Sigmoid colon (tissue), 7 donors: ENCODE results near the gene FSTL4. TPM values are rescaled to one million over a fixed set of nuclear protein-coding genes. Genes with fewer than 3 reads are reported as not detected.

Source experiments
- DNase-seq: peaks from one replicate; pipeline ENCODE4 v3.0.0-alpha.2; 2019
- H3K27ac ChIP-seq, 4 donors: fragments of 200-600 bp; sonication (generic); one replicate each; pipeline ENCODE4 v1.5.1; 2016 to 2019; ENCODE audit warnings: mild to moderate bottlenecking in 1 of 4
- H3K27me3 ChIP-seq, 3 donors: fragments of 200-600 bp; sonication (generic); one replicate each; pipeline ENCODE4 v1.5.1; 2019; ENCODE audit warnings: mild to moderate bottlenecking in 1 of 3
- H3K36me3 ChIP-seq, 4 donors: fragments of 200-600 bp; sonication (generic); one replicate each; pipeline ENCODE4 v1.5.1; 2016 to 2019
- H3K4me1 ChIP-seq, 4 donors: fragments of 200-600 bp; sonication (generic); one replicate each; pipeline ENCODE4 v1.5.1; 2017 to 2019
- H3K4me3 ChIP-seq, 4 donors: fragments of 200-600 bp; sonication (generic); one replicate each; pipeline ENCODE4 v1.5.1; 2017 to 2019; ENCODE audit warnings: mild to moderate bottlenecking in 2 of 4, moderate library complexity in 1 of 4
- H3K9me3 ChIP-seq, 4 donors: fragments of 200-600 bp in 3 of 4; sonication (generic) in 3 of 4; one replicate each; pipeline versions ENCODE4 v1.5.1 to v1.6.1; 2013 to 2019
- EP300 ChIP-seq, 4 donors: sonication (generic); formaldehyde crosslinking; IDR thresholded peaks; one replicate each; pipeline ENCODE4 v1.6.1; 2017; ENCODE audit warnings: antibody characterized with exemption in 4 of 4
- POLR2A ChIP-seq, 2 donors: fragments of 450-650 bp; IDR thresholded peaks; one replicate each; pipeline ENCODE4 v1.6.1; 2016; ENCODE audit warnings: antibody characterized with exemption in 2 of 2, mild to moderate bottlenecking in 2 of 2, moderate library complexity in 2 of 2
- POLR2AphosphoS5 ChIP-seq, 4 donors: sonication (generic); formaldehyde crosslinking; IDR thresholded peaks; one replicate each; pipeline ENCODE4 v1.6.1; 2017; ENCODE audit warnings: antibody characterized with exemption in 4 of 4
- WGBS, 2 donors: extraction: QIAGEN DNeasy Blood & Tissue Kit; methylation state at CpG; one replicate each; pipeline ENCODE4 v1.1.7; 2013; 5-methylcytosine and 5-hydroxymethylcytosine counted together
- intact Hi-C: fragments of 100-400 bp; cut with DNase I; formaldehyde crosslinking; loops from one replicate; pipeline ENCODE4 v1.15.1; 2023
- polyA plus RNA-seq, 3 donors: library from polyadenylated mRNA; stranded (reverse); fragments of 200-250 nt; gene quantifications; one replicate each; pipeline ENCODE4 v1.2.3, GENCODE V29; 2013
- total RNA-seq, 4 donors: library from RNA; depleted of rRNA; stranded (reverse); fragments of >200 nt; gene quantifications; one replicate each; pipeline ENCODE4 v1.1.0, GENCODE V29; 2016
- TF ChIP-seq, protein P1 (sequence below), 4 experiments: fragments of 450-650 bp in 3 of 4; fragments of 200-600 bp in 1 of 4; IDR thresholded peaks; one replicate each; pipeline ENCODE4 v1.5.1; 2016 to 2019; ENCODE audit warnings: antibody characterized with exemption in 4 of 4, mild to moderate bottlenecking in 3 of 4, moderate library complexity in 2 of 4
- donor health status: healthy with polysubstance abuse.
- donor health status: Bipolar disorder and iron deficiency.
- donor health status: healthy.

Gene FSTL4
- total and polyA plus RNA-seq, 7 donors = 0.23 to 0.45 (median 0.28) TPM; not detected in 4

- no peaks in the 10 kb centered on the region for H3K27me3 ChIP-seq
- TF ChIP-seq POLR2AphosphoS5 (IDR thresholded peaks at IDR 0.05) = no peak
- TF ChIP-seq, protein P1, sequence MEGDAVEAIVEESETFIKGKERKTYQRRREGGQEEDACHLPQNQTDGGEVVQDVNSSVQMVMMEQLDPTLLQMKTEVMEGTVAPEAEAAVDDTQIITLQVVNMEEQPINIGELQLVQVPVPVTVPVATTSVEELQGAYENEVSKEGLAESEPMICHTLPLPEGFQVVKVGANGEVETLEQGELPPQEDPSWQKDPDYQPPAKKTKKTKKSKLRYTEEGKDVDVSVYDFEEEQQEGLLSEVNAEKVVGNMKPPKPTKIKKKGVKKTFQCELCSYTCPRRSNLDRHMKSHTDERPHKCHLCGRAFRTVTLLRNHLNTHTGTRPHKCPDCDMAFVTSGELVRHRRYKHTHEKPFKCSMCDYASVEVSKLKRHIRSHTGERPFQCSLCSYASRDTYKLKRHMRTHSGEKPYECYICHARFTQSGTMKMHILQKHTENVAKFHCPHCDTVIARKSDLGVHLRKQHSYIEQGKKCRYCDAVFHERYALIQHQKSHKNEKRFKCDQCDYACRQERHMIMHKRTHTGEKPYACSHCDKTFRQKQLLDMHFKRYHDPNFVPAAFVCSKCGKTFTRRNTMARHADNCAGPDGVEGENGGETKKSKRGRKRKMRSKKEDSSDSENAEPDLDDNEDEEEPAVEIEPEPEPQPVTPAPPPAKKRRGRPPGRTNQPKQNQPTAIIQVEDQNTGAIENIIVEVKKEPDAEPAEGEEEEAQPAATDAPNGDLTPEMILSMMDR (IDR thresholded peaks at IDR 0.05) = no peak
- no peak for TF ChIP-seq POLR2A (IDR thresholded peaks at IDR 0.05)
- no peak for TF ChIP-seq EP300 (IDR thresholded peaks at IDR 0.05)
- WGBS, 2 donors = 74 to 82% methylated on average over 6 of the region's 6 CpGs
- H3K27ac ChIP-seq = no peak overlapping the region
- H3K9me3 ChIP-seq = no peaks in the 10 kb centered on the region
- no peaks in the 10 kb centered on the region for H3K36me3 ChIP-seq
- H3K4me1 ChIP-seq = no peaks in the 10 kb centered on the region
- intact Hi-C loops = no loop called here
- DNase-seq = no peak
- H3K4me3 ChIP-seq = no peak overlapping the region
These were observed 12.7 kb downstream of the FSTL4 start for GRCh38 chr5:133599600-133599999.

DNA sequence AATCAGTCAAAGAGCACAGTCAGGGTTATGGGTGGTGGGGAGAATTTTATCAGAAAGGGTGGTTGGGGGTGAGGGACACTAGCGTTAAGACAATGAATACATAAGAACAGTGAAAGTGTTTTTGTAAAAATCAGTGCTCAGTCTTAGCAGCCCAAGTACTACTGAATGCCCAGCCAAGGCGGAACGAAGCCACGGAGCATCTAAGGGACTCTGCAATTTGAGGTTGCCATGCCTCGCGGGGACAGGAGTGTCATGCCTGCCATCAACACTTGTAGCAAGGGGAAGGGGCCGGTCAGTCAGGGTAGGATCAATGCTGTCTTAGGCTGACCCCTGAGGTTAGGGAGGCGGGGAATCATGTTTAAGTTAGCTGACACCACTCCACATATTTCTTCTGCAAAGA, 13.3 kb downstream of the FSTL4 start:
- DNase-seq = no peak
- intact Hi-C loops = no loop called here
- Histone ChIP-seq H3K4me3 (no peak overlapping the region), H3K27ac (no peak overlapping the region), H3K4me1 (no peaks in the 10 kb centered on the region), H3K36me3 (no peaks in the 10 kb centered on the region), H3K27me3 (no peaks in the 10 kb centered on the region), H3K9me3 (no peaks in the 10 kb centered on the region)
- TF ChIP-seq POLR2A (IDR thresholded peaks at IDR 0.05) = no peak
- TF ChIP-seq, protein P1 (IDR thresholded peaks at IDR 0.05) = no peak
- TF ChIP-seq POLR2AphosphoS5 (IDR thresholded peaks at IDR 0.05) = no peak
- no peak for TF ChIP-seq EP300 (IDR thresholded peaks at IDR 0.05)
- 93% methylated on average over 8 of the region's 8 CpGs for WGBS, 2 donors

DNA sequence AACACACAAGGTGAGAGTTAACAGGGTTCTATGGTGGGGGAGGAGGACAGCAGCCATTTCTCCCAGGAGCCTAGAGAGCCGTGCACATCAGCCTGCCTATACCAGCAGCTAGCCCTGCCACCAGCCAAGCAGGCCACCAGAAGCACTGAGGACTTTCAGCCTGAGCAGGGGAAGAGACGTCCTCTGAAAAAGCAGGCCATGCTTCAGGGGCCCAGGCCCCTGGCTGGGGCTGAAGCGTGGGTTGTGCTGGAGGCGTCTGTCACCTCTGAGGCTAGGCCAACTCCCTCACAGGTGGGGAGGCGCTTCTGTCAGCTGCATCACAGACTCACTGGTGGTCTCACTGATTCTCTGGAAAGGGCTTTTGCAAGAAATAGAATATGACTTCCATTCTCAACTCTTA, 16.3 kb downstream of the FSTL4 start:
- Histone ChIP-seq H3K9me3 (no peaks in the 10 kb centered on the region), H3K36me3 (no peaks in the 10 kb centered on the region), H3K4me1 (no peaks in the 10 kb centered on the region), H3K27ac (no peak overlapping the region), H3K4me3 (no peak overlapping the region), H3K27me3 (no peaks in the 10 kb centered on the region)
- intact Hi-C loops = no loop called here
- 81% methylated on average over 5 of the region's 5 CpGs for WGBS, 2 donors
- TF ChIP-seq EP300 (IDR thresholded peaks at IDR 0.05) (no peak), POLR2AphosphoS5 (IDR thresholded peaks at IDR 0.05) (no peak), POLR2A (IDR thresholded peaks at IDR 0.05) (no peak)
- TF ChIP-seq, protein P1 (IDR thresholded peaks at IDR 0.05) = no peak
- no peak for DNase-seq

GRCh38 chr5:133595465-133595864, 16.9 kb downstream of the FSTL4 start:
- Histone ChIP-seq H3K4me3 (no peak overlapping the region), H3K27ac (no peak overlapping the region), H3K27me3 (no peaks in the 10 kb centered on the region), H3K4me1 (no peaks in the 10 kb centered on the region), H3K36me3 (no peaks in the 10 kb centered on the region), H3K9me3 (no peaks in the 10 kb centered on the region)
- DNase-seq = no peak
- intact Hi-C loops = no loop called here
- 80 to 86% methylated on average over 5 of the region's 5 CpGs for WGBS, 2 donors
- no peak for TF ChIP-seq POLR2AphosphoS5 (IDR thresholded peaks at IDR 0.05)
- no peak for TF ChIP-seq POLR2A (IDR thresholded peaks at IDR 0.05)
- TF ChIP-seq, protein P1 (IDR thresholded peaks at IDR 0.05) = no peak
- TF ChIP-seq EP300 (IDR thresholded peaks at IDR 0.05) = no peak

GRCh38 chr5:133589286-133589685, 23.1 kb downstream of the FSTL4 start:
- H3K36me3 ChIP-seq = no peaks in the 10 kb centered on the region
- WGBS, 2 donors = 64 to 79% methylated on average over 1 of the region's 1 CpG
- no peak overlapping the region for H3K4me3 ChIP-seq
- no peak overlapping the region for H3K27ac ChIP-seq
- no peaks in the 10 kb centered on the region for H3K9me3 ChIP-seq
- TF ChIP-seq, protein P1 (IDR thresholded peaks at IDR 0.05) = no peak
- no peak for TF ChIP-seq EP300 (IDR thresholded peaks at IDR 0.05)
- no peak for TF ChIP-seq POLR2A (IDR thresholded peaks at IDR 0.05)
- no peak for TF ChIP-seq POLR2AphosphoS5 (IDR thresholded peaks at IDR 0.05)
- intact Hi-C loops = no loop called here
- H3K27me3 ChIP-seq = no peaks in the 10 kb centered on the region
- no peak for DNase-seq
- H3K4me1 ChIP-seq = no peaks in the 10 kb centered on the region
